WTC11 (cell line): ENCODE results near the gene TTLL11. TPM values are rescaled to one million over a fixed set of nuclear protein-coding genes. Genes with fewer than 3 reads are reported as not detected.

ENCODE experiments used
- ATAC-seq: fragments of 200-7000 bp; cut with Tn5 transposase; 2 replicates; pipeline ENCODE4 v1.10.0; 2021; ENCODE audit warnings: mild to moderate bottlenecking, moderate library complexity
- CTCF ChIA-PET: fragments of 300-600 bp; sonication (Branson Sonifier 250); formaldehyde crosslinking; loops from one replicate; lab custom pipeline; 2021; ENCODE audit warnings: antibody characterized with exemption; lab: Charles Lee
- POLR2A ChIA-PET: fragments of 350-600 bp; sonication (Branson Sonifier 250); formaldehyde crosslinking; loops from one replicate; lab custom pipeline; 2021; ENCODE audit warnings: antibody characterized with exemption; lab: Charles Lee
- DNase-seq: peaks from one replicate; pipeline ENCODE4 v3.0.0; 2021; ENCODE audit warnings: low spot score
- H3K27ac Mint-ChIP-seq: 2 replicates; pipeline ENCODE4 v1.8.0; 2021; ENCODE audit warnings: mixed read lengths
- H3K27me3 Mint-ChIP-seq: 2 replicates; pipeline ENCODE4 v1.8.0; 2021; ENCODE audit warnings: low read depth, mild to moderate bottlenecking, moderate library complexity, mixed read lengths
- H3K36me3 Mint-ChIP-seq: 2 replicates; pipeline ENCODE4 v1.8.0; 2021; ENCODE audit warnings: mixed read lengths
- H3K4me1 Mint-ChIP-seq: 2 replicates; pipeline ENCODE4 v1.8.0; 2022; ENCODE audit warnings: mixed read lengths
- H3K4me3 Mint-ChIP-seq: 2 replicates; pipeline ENCODE4 v1.8.0; 2021; ENCODE audit warnings: mild to moderate bottlenecking, moderate library complexity, mixed read lengths
- H3K9me3 Mint-ChIP-seq: 2 replicates; pipeline ENCODE4 v1.8.0; 2021; ENCODE audit warnings: mixed read lengths
- ATF1 ChIP-seq: sonication (generic); formaldehyde crosslinking; IDR thresholded peaks from 2 replicates; pipeline ENCODE4 v1.8.1; 2023; ENCODE audit warnings: mild to moderate bottlenecking, moderate library complexity, missing genetic modification reagents
- ATF2 ChIP-seq: sonication (generic); formaldehyde crosslinking; IDR thresholded peaks from 2 replicates; pipeline ENCODE4 v1.8.1; 2022; ENCODE audit warnings: low read depth, missing genetic modification reagents, borderline replicate concordance
- CDX4 ChIP-seq: fragments of 250-450 bp; sonication (Bioruptor Pico); IDR thresholded peaks from 2 replicates; pipeline ENCODE4 v1.9.0; 2021; ENCODE audit warnings: moderate library complexity, mild to moderate bottlenecking, inconsistent platforms, borderline replicate concordance
- CREB1 ChIP-seq: sonication (generic); formaldehyde crosslinking; IDR thresholded peaks from 2 replicates; pipeline ENCODE4 v1.8.0; 2023; ENCODE audit warnings: mild to moderate bottlenecking, missing genetic modification reagents
- E2F1 ChIP-seq: sonication (generic); formaldehyde crosslinking; IDR thresholded peaks from 2 replicates; pipeline ENCODE4 v1.8.0; 2022; ENCODE audit warnings: mild to moderate bottlenecking, missing genetic modification reagents
- EMX1 ChIP-seq: fragments of 250-450 bp; sonication (Bioruptor Pico); IDR thresholded peaks from 2 replicates; pipeline ENCODE4 v1.8.0; 2021; ENCODE audit warnings: mild to moderate bottlenecking
- ESRRA ChIP-seq: sonication (generic); formaldehyde crosslinking; IDR thresholded peaks from 2 replicates; pipeline ENCODE4 v1.8.1; 2022; ENCODE audit warnings: mild to moderate bottlenecking, missing genetic modification reagents, borderline replicate concordance
- FOXK1 ChIP-seq: sonication (generic); formaldehyde crosslinking; IDR thresholded peaks from 2 replicates; pipeline ENCODE4 v1.8.0; 2022; ENCODE audit warnings: mild to moderate bottlenecking, moderate library complexity, missing genetic modification reagents
- GTF2I ChIP-seq: fragments of 250-450 bp; sonication (Bioruptor Pico); conservative IDR thresholded peaks from 2 replicates; pipeline ENCODE4 v1.4.0; 2021; ENCODE audit warnings: mild to moderate bottlenecking
- HMGXB4 ChIP-seq: sonication (generic); formaldehyde crosslinking; IDR thresholded peaks from 2 replicates; pipeline ENCODE4 v1.8.1; 2023; ENCODE audit warnings: mild to moderate bottlenecking, moderate library complexity, missing genetic modification reagents
- MAX ChIP-seq: sonication (generic); formaldehyde crosslinking; IDR thresholded peaks from 2 replicates; pipeline ENCODE4 v1.8.0; 2022; ENCODE audit warnings: mild to moderate bottlenecking, missing genetic modification reagents
- NR3C1 ChIP-seq: sonication (generic); formaldehyde crosslinking; conservative IDR thresholded peaks from 2 replicates; pipeline ENCODE4 v1.8.1; 2023; ENCODE audit warnings: low read depth, mild to moderate bottlenecking, missing genetic modification reagents
- PRDM15 ChIP-seq: sonication (generic); formaldehyde crosslinking; IDR thresholded peaks from 2 replicates; pipeline ENCODE4 v1.8.0; 2022; ENCODE audit warnings: missing genetic modification reagents
- TCF7 ChIP-seq: sonication (generic); formaldehyde crosslinking; IDR thresholded peaks from 2 replicates; pipeline ENCODE4 v1.8.0; 2022; ENCODE audit warnings: mild to moderate bottlenecking, low read depth, missing genetic modification reagents, moderate library complexity
- ZNF138 ChIP-seq: sonication (generic); formaldehyde crosslinking; conservative IDR thresholded peaks from 2 replicates; pipeline ENCODE4 v1.8.1; 2022; ENCODE audit warnings: mild to moderate bottlenecking, moderate library complexity, missing genetic modification reagents
- ZNF317 ChIP-seq: sonication (generic); formaldehyde crosslinking; IDR thresholded peaks from 2 replicates; pipeline ENCODE4 v1.8.1; 2023; ENCODE audit warnings: low read depth, mild to moderate bottlenecking, moderate library complexity, missing genetic modification reagents, borderline replicate concordance
- ZNF416 ChIP-seq: fragments of 250-450 bp; sonication (Bioruptor Pico); IDR thresholded peaks from 2 replicates; pipeline ENCODE4 v1.9.0; 2021; ENCODE audit warnings: mild to moderate bottlenecking, inconsistent platforms
- total RNA-seq: library from RNA; stranded (reverse); gene quantifications from 3 replicates; pipeline ENCODE4 v1.2.3, GENCODE V29; 2021
- TF ChIP-seq, protein P1 (sequence below): sonication (generic); formaldehyde crosslinking; IDR thresholded peaks from 2 replicates; pipeline ENCODE4 v1.8.0; 2023; ENCODE audit warnings: mild to moderate bottlenecking, missing genetic modification reagents
- TF ChIP-seq, protein P2 (sequence below): sonication (generic); formaldehyde crosslinking; IDR thresholded peaks from 2 replicates; pipeline ENCODE4 v1.8.1; 2023; ENCODE audit warnings: mild to moderate bottlenecking, missing genetic modification reagents, moderate library complexity

TTLL11 gene
- total RNA-seq, 1 experiment from 2014 or later: 1.1 TPM

DNA sequence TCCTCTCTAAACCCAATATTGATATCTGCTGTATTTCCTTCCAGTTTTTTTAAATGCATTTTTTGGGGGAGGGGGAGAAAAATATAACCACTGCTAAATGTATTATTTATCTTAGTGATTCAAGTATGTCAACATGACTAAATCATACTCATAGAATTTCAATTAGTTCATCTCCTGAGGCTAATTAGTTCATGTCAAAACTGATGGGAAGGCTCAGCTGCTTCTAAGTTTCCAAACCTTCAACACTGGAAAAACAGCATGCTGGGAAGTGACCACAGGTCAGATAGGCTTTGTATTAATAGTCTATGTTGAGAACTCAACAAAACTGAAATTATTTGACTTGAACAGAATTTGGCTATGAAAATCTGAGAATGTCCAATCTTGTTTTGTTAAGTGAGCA, 118.7 kb downstream of the TTLL11 start:
- peaks cover 9% of the 10 kb centered on the region for H3K36me3 Mint-ChIP-seq
- CTCF ChIA-PET: no interaction called here
- TF ChIP-seq E2F1 (CRISPR knock-in tag) (no peak), HMGXB4 (CRISPR knock-in tag) (no peak), MAX (CRISPR knock-in tag) (no peak), CREB1 (CRISPR knock-in tag) (no peak), ZNF416 (no peak), PRDM15 (CRISPR knock-in tag) (no peak), EMX1 (CRISPR knock-in tag) (no peak), FOXK1 (CRISPR knock-in tag) (no peak), ATF1 (CRISPR knock-in tag) (no peak), ZNF138 (CRISPR knock-in tag) (no peak), GTF2I (no peak), ATF2 (CRISPR knock-in tag) (no peak)
- TF ChIP-seq, protein P1, sequence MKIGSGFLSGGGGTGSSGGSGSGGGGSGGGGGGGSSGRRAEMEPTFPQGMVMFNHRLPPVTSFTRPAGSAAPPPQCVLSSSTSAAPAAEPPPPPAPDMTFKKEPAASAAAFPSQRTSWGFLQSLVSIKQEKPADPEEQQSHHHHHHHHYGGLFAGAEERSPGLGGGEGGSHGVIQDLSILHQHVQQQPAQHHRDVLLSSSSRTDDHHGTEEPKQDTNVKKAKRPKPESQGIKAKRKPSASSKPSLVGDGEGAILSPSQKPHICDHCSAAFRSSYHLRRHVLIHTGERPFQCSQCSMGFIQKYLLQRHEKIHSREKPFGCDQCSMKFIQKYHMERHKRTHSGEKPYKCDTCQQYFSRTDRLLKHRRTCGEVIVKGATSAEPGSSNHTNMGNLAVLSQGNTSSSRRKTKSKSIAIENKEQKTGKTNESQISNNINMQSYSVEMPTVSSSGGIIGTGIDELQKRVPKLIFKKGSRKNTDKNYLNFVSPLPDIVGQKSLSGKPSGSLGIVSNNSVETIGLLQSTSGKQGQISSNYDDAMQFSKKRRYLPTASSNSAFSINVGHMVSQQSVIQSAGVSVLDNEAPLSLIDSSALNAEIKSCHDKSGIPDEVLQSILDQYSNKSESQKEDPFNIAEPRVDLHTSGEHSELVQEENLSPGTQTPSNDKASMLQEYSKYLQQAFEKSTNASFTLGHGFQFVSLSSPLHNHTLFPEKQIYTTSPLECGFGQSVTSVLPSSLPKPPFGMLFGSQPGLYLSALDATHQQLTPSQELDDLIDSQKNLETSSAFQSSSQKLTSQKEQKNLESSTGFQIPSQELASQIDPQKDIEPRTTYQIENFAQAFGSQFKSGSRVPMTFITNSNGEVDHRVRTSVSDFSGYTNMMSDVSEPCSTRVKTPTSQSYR (CRISPR knock-in tag): no peak
- TF ChIP-seq, all 79 proteins: peak for 0
- Mint-ChIP-seq H3K9me3 (peaks cover 9% of the 10 kb centered on the region), H3K27ac (no peak overlapping the region), H3K27me3 (peaks cover 84% of the 10 kb centered on the region), H3K4me1 (peaks cover 9% of the 10 kb centered on the region), H3K4me3 (no peak overlapping the region)
- POLR2A ChIA-PET: no interaction called here
- no peak for ATAC-seq
- DNase-seq: no peak

DNA sequence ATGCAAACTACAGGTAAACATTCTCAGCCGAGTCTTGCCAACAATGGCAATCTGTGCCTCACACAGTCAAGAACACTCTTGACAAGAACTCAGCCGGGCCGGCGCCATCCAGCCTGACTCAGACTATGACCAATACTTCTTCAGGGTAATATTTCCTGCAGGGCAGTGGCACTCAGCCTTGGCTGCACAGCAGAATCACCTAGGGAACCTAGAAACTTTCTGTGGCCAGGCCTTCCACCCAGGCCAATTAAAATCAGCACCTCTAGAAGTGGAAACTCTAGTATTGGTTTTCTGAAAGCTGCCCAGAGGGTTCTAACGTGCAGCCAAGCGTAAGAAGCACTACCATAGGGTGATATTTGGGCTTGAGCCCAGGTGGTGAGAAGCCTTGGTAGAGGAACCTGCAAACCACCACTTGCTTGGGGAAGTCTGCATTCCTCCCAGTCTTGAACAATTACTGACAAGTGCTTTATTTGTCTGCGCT, 120.6 kb downstream of the TTLL11 start:
- H3K36me3 Mint-ChIP-seq: peaks cover 9% of the 10 kb centered on the region
- no peak overlapping the region for H3K27ac Mint-ChIP-seq
- TF ChIP-seq ATF1 (CRISPR knock-in tag) (no peak), ZNF317 (CRISPR knock-in tag) (no peak), NR3C1 (CRISPR knock-in tag) (no peak), TCF7 (CRISPR knock-in tag) (no peak), ESRRA (no peak), CDX4 (CRISPR knock-in tag) (no peak)
- TF ChIP-seq, protein P2, sequence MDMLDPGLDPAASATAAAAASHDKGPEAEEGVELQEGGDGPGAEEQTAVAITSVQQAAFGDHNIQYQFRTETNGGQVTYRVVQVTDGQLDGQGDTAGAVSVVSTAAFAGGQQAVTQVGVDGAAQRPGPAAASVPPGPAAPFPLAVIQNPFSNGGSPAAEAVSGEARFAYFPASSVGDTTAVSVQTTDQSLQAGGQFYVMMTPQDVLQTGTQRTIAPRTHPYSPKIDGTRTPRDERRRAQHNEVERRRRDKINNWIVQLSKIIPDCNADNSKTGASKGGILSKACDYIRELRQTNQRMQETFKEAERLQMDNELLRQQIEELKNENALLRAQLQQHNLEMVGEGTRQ (CRISPR knock-in tag): no peak
- peaks cover 72% of the 10 kb centered on the region for H3K27me3 Mint-ChIP-seq
- DNase-seq (no peak), ATAC-seq (peak; percentile 66)
- no peak overlapping the region for H3K4me3 Mint-ChIP-seq
- H3K9me3 Mint-ChIP-seq: peaks cover 9% of the 10 kb centered on the region
- CTCF ChIA-PET: no interaction called here
- peaks cover 9% of the 10 kb centered on the region for H3K4me1 Mint-ChIP-seq
- POLR2A ChIA-PET: no interaction called here
